IMR-90 (cell line): ENCODE results near the gene DMD. TPM values are rescaled to one million over a fixed set of nuclear protein-coding genes. Genes with fewer than 3 reads are reported as not detected.

Experiments
- ATAC-seq: fragments of 200-7000 bp; cut with Tn5 transposase; 2 replicates; pipeline ENCODE4 v1.9.1; 2020; ENCODE audit warnings: low read depth, mild to moderate bottlenecking, moderate library complexity
- BruUV-seq: library from RNA; stranded (reverse); fragments of 400-500 nt; replicated peaks from 2 replicates; lab custom pipeline; 2021; lab: Mats Ljungman, UMichigan
- CTCF ChIA-PET: fragments of 300-600 bp; formaldehyde crosslinking; extraction: SDS; loops from one replicate; lab custom pipeline; 2021; ENCODE audit warnings: antibody characterized with exemption; lab: Yijun Ruan, JAX
- POLR2A ChIA-PET: fragments of 300-600 bp; sonication (Branson Sonifier 250); formaldehyde crosslinking; loops from one replicate; lab custom pipeline; 2022; ENCODE audit warnings: antibody characterized with exemption; ENCODE audit not compliant: unreplicated experiment; lab: Charles Lee
- DNase-seq: peaks from one replicate; pipeline ENCODE4 v3.0.0; 2013
- H2AFZ ChIP-seq: replicated peaks from 2 replicates; pipeline ENCODE3; 2013; ENCODE audit warnings: low read length, mild to moderate bottlenecking; ENCODE audit not compliant: poor library complexity
- H2AK5ac ChIP-seq: 2 replicates; pipeline ENCODE4 v1.6.1; 2013; ENCODE audit warnings: low read depth, low read length, inconsistent platforms
- H2AK9ac ChIP-seq: replicated peaks from 2 replicates; pipeline ENCODE3; 2013; ENCODE audit warnings: mild to moderate bottlenecking, low read depth, low read length, moderate library complexity; ENCODE audit not compliant: poor library complexity
- H2BK120ac ChIP-seq: 2 replicates; pipeline ENCODE4 v1.6.1; 2013; ENCODE audit warnings: low read depth, low read length, inconsistent platforms
- H2BK15ac ChIP-seq: 3 replicates; pipeline ENCODE4 v1.6.1; 2013; ENCODE audit warnings: low read depth, low read length, inconsistent platforms
- H2BK20ac ChIP-seq: 2 replicates; pipeline ENCODE4 v1.6.1; 2013; ENCODE audit warnings: low read depth, mild to moderate bottlenecking, inconsistent platforms, low read length, moderate library complexity
- H2BK5ac ChIP-seq: 2 replicates; pipeline ENCODE4 v1.6.1; 2013; ENCODE audit warnings: mild to moderate bottlenecking, low read depth, low read length, inconsistent platforms; ENCODE audit not compliant: poor library complexity, severe bottlenecking
- H3K14ac ChIP-seq: replicated peaks from 2 replicates; pipeline ENCODE4 v1.6.1; 2013; ENCODE audit warnings: low read depth, low read length, inconsistent platforms
- H3K18ac ChIP-seq: 2 replicates; pipeline ENCODE4 v1.6.1; 2013; ENCODE audit warnings: low read depth, low read length, control low read depth
- H3K23ac ChIP-seq: 2 replicates; pipeline ENCODE4 v1.6.1; 2013; ENCODE audit warnings: low read depth, low read length, inconsistent platforms
- H3K27ac ChIP-seq: 2 replicates; pipeline ENCODE4 v1.5.1; 2013; ENCODE audit warnings: mild to moderate bottlenecking, control low read depth, low read length; ENCODE audit not compliant: insufficient read depth
- H3K27me3 ChIP-seq: 2 replicates; pipeline ENCODE4 v1.6.1; 2013; ENCODE audit warnings: low read length; ENCODE audit not compliant: control insufficient read depth, insufficient read depth
- H3K36me3 ChIP-seq: 2 replicates; pipeline ENCODE4 v1.6.1; 2013; ENCODE audit warnings: low read length, mixed read lengths; ENCODE audit not compliant: control insufficient read depth, insufficient read depth
- H3K4ac ChIP-seq: 2 replicates; pipeline ENCODE4 v1.6.1; 2013; ENCODE audit warnings: low read depth, low read length, inconsistent platforms
- H3K4me1 ChIP-seq: 2 replicates; pipeline ENCODE4 v1.6.1; 2013; ENCODE audit warnings: low read length, mixed read lengths; ENCODE audit not compliant: control insufficient read depth, insufficient read depth
- H3K4me2 ChIP-seq: 2 replicates; pipeline ENCODE4 v1.6.1; 2013; ENCODE audit warnings: low read depth, mild to moderate bottlenecking, control low read depth, low read length, moderate library complexity
- H3K4me3 ChIP-seq: 2 replicates; pipeline ENCODE4 v1.5.1; 2013; ENCODE audit warnings: low read depth, mild to moderate bottlenecking, control low read depth, low read length, moderate library complexity; ENCODE audit not compliant: insufficient read depth
- H3K56ac ChIP-seq: 2 replicates; pipeline ENCODE4 v1.6.1; 2013; ENCODE audit warnings: low read length, inconsistent platforms; ENCODE audit not compliant: insufficient read depth; ENCODE audit errors: extremely low read depth
- H3K79me1 ChIP-seq, 2 experiments: 2 replicates each; pipeline ENCODE4 v1.6.1; 2013; ENCODE audit warnings: low read length in 2 of 2, inconsistent platforms in 1 of 2, low read depth in 1 of 2
- H3K9ac ChIP-seq: 2 replicates; pipeline ENCODE4 v1.6.1; 2013; ENCODE audit warnings: low read depth, low read length, control low read depth
- H3K9me1 ChIP-seq: 2 replicates; pipeline ENCODE4 v1.6.1; 2013; ENCODE audit warnings: low read length, inconsistent platforms; ENCODE audit not compliant: insufficient read depth
- H3K9me3 ChIP-seq: 2 replicates; pipeline ENCODE4 v1.6.1; 2013; ENCODE audit warnings: low read length; ENCODE audit not compliant: control insufficient read depth, insufficient read depth
- H4K20me1 ChIP-seq: 2 replicates; pipeline ENCODE4 v1.6.1; 2013; ENCODE audit warnings: low read length, inconsistent platforms; ENCODE audit not compliant: insufficient read depth
- H4K5ac ChIP-seq: 2 replicates; pipeline ENCODE4 v1.6.1; 2013; ENCODE audit warnings: mild to moderate bottlenecking, low read depth, low read length, control low read depth
- H4K8ac ChIP-seq, 2 experiments: 2 replicates each; pipeline ENCODE4 v1.6.1; 2013; ENCODE audit warnings: low read depth in 2 of 2, low read length in 2 of 2, control low read depth in 1 of 2, inconsistent platforms in 1 of 2
- H4K91ac ChIP-seq: 2 replicates; pipeline ENCODE4 v1.6.1; 2013; ENCODE audit warnings: low read depth, low read length, inconsistent platforms; ENCODE audit not compliant: insufficient read depth
- BHLHE40 ChIP-seq: fragments of 150-350 bp; IDR thresholded peaks from 2 replicates; pipeline ENCODE4 v1.6.1; 2016; ENCODE audit warnings: mild to moderate bottlenecking, low read depth, low read length
- CHD1 ChIP-seq: IDR thresholded peaks from 2 replicates; pipeline ENCODE4 v1.6.1; 2012; ENCODE audit warnings: low read depth, low read length, improper control_type of control experiment
- FOS ChIP-seq: fragments of 150-350 bp; IDR thresholded peaks from 2 replicates; pipeline ENCODE4 v1.6.1; 2016; ENCODE audit warnings: low read depth, low read length
- MAFK ChIP-seq: IDR thresholded peaks from 2 replicates; pipeline ENCODE4 v1.6.1; 2012; ENCODE audit warnings: low read depth, low read length, improper control_type of control experiment
- NFE2L2 ChIP-seq: fragments of 150-350 bp; IDR thresholded peaks from 2 replicates; pipeline ENCODE4 v1.6.1; 2016; ENCODE audit warnings: low read depth, mild to moderate bottlenecking, low read length
- POLR2A ChIP-seq: IDR thresholded peaks from 2 replicates; pipeline ENCODE4 v1.6.1; 2012; ENCODE audit warnings: mild to moderate bottlenecking, low read depth, low read length
- RFX5 ChIP-seq: IDR thresholded peaks from 2 replicates; pipeline ENCODE4 v1.8.0; 2012; ENCODE audit warnings: low read depth, mild to moderate bottlenecking, low read length, moderate library complexity
- WGBS, 2 experiments: methylation state at CpG; one replicate each; pipeline versions ENCODE4 v1.1.5 to v1.1.7; 2013; ENCODE audit warnings: missing lambda C conversion rate in 2 of 2; ENCODE audit not compliant: insufficient read length in 1 of 2; ENCODE audit errors: extremely low coverage in 2 of 2; 5-methylcytosine and 5-hydroxymethylcytosine counted together
- dilution Hi-C: fragments of 300-500 bp; cut with HindIII; formaldehyde crosslinking; loops from one replicate; pipeline ENCODE4 v1.14.3; 2018; ENCODE audit warnings: low sequenced_read_pairs; ENCODE audit not compliant: unreplicated experiment
- in situ Hi-C: fragments of 300-500 bp; cut with MboI; formaldehyde crosslinking; loops from 3 replicates; pipeline ENCODE4 v1.14.3; 2019; ENCODE audit warnings: low sequenced_read_pairs, inconsistent platforms, mixed read lengths
- intact Hi-C: fragments of 100-400 bp; cut with micrococcal nuclease; formaldehyde crosslinking; loops from 2 replicates; pipeline ENCODE4 v1.10.0; 2022
- polyA plus RNA-seq, 3 experiments: library from polyadenylated mRNA; depleted of rRNA; stranded (reverse); fragments of >200 nt; gene quantifications; 2 replicates each; pipeline ENCODE4 v1.2.3, GENCODE V29; 2012; ENCODE audit warnings: low replicate concordance in 1 of 3
- total RNA-seq: library from RNA; depleted of rRNA; stranded (reverse); fragments of >200 nt; gene quantifications from 2 replicates; pipeline ENCODE4 v1.2.3, GENCODE V29; 2012
- TF ChIP-seq, protein P1 (sequence below): fragments of 150-350 bp; IDR thresholded peaks from 2 replicates; pipeline ENCODE4 v1.6.1; 2016; ENCODE audit warnings: low read depth, mild to moderate bottlenecking, low read length, moderate library complexity, borderline replicate concordance
- TF ChIP-seq, protein P2 (sequence below): conservative IDR thresholded peaks from 2 replicates; pipeline ENCODE4 v1.5.1; 2012; ENCODE audit warnings: mild to moderate bottlenecking, low read depth, low read length, improper control_type of control experiment

The DMD gene
- total and polyA plus RNA-seq, 2 of the 4 experiments (the other 2 are of a cell fraction) = 6.6 to 11.8 TPM

DNA sequence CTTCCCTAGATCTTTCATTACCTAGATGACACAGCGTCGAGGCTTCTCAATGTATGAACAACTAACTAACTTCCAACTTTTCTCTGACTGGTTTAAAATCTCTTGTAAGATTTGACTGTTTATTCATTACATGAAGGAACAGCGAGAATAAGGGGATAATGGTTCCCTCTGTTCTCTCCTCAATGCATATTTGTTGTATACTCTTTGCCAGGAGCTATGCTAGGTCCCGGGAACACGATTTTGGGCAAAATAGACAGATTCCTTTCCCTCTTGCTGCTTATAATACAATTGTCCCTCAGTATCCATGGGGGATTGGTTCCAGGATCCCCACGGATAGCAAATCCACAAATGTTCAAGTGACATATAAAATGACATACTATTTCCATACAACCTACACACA, 1020.0 kb downstream of the DMD start:
- no peak overlapping the region for H2BK5ac ChIP-seq
- no peak overlapping the region for H4K5ac ChIP-seq
- POLR2A ChIA-PET = no interaction called here
- H3K4ac ChIP-seq = no peak overlapping the region
- no peak overlapping the region for H3K9ac ChIP-seq
- ATAC-seq = no peak
- intact Hi-C loops (no loop called here), dilution Hi-C loops (no loop called here), in situ Hi-C loops (no loop called here)
- H3K4me3 ChIP-seq = no peak overlapping the region
- no peak overlapping the region for H2BK120ac ChIP-seq
- no peak for DNase-seq
- H3K4me1 ChIP-seq = no peaks in the 10 kb centered on the region
- H2AFZ ChIP-seq = no peak overlapping the region
- H3K27me3 ChIP-seq = no peaks in the 10 kb centered on the region
- H2AK5ac ChIP-seq = no peak overlapping the region
- no CpG with 5 or more reads among the region's 6 CpGs for WGBS, 2 experiments
- no peak overlapping the region for H3K14ac ChIP-seq
- no TSS peak for BruUV-seq
- no peak overlapping the region for H2AK9ac ChIP-seq
- H4K8ac ChIP-seq = no peak overlapping the region
- CTCF ChIA-PET = no interaction called here
- no peak overlapping the region for H3K27ac ChIP-seq
- H4K20me1 ChIP-seq = no peaks in the 10 kb centered on the region
- H3K56ac ChIP-seq = no peak overlapping the region
- H3K9me3 ChIP-seq = no peaks in the 10 kb centered on the region
- H3K4me2 ChIP-seq = no peak overlapping the region
- H3K9me1 ChIP-seq = no peaks in the 10 kb centered on the region
- no peaks in the 10 kb centered on the region for H3K79me1 ChIP-seq
- no peak overlapping the region for H3K23ac ChIP-seq
- H3K18ac ChIP-seq = no peak overlapping the region
- no peak for TF ChIP-seq RFX5
- TF ChIP-seq, protein P1, sequence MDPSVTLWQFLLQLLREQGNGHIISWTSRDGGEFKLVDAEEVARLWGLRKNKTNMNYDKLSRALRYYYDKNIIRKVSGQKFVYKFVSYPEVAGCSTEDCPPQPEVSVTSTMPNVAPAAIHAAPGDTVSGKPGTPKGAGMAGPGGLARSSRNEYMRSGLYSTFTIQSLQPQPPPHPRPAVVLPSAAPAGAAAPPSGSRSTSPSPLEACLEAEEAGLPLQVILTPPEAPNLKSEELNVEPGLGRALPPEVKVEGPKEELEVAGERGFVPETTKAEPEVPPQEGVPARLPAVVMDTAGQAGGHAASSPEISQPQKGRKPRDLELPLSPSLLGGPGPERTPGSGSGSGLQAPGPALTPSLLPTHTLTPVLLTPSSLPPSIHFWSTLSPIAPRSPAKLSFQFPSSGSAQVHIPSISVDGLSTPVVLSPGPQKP = no peak
- TF ChIP-seq CHD1 = no peak
- no peak for TF ChIP-seq MAFK
- TF ChIP-seq, protein P2, sequence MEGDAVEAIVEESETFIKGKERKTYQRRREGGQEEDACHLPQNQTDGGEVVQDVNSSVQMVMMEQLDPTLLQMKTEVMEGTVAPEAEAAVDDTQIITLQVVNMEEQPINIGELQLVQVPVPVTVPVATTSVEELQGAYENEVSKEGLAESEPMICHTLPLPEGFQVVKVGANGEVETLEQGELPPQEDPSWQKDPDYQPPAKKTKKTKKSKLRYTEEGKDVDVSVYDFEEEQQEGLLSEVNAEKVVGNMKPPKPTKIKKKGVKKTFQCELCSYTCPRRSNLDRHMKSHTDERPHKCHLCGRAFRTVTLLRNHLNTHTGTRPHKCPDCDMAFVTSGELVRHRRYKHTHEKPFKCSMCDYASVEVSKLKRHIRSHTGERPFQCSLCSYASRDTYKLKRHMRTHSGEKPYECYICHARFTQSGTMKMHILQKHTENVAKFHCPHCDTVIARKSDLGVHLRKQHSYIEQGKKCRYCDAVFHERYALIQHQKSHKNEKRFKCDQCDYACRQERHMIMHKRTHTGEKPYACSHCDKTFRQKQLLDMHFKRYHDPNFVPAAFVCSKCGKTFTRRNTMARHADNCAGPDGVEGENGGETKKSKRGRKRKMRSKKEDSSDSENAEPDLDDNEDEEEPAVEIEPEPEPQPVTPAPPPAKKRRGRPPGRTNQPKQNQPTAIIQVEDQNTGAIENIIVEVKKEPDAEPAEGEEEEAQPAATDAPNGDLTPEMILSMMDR = no peak
- TF ChIP-seq BHLHE40 = no peak
- TF ChIP-seq FOS = no peak
- TF ChIP-seq POLR2A = no peak
- TF ChIP-seq NFE2L2 = no peak
- H3K36me3 ChIP-seq = no peaks in the 10 kb centered on the region
- H2BK20ac ChIP-seq = no peak overlapping the region
- H4K91ac ChIP-seq = no peak overlapping the region
- H2BK15ac ChIP-seq = no peak overlapping the region
